AG09309 (cell line): ENCODE measurements around the gene DDTL.
A peak's percentile ranks its signal among the peaks of the same experiment; 100 is the strongest.
"Not testable (repeated sequence)": the region's sequence is repeated elsewhere in the genome, so short reads cannot be mapped to it uniquely, and the experiment has no call there.

Experiments used
- DNase-seq: peaks from one replicate; pipeline ENCODE4 v3.0.0-alpha.2; 2010; ENCODE audit warnings: low read depth
- H3K4me3 ChIP-seq: 2 replicates; pipeline ENCODE4 v1.5.1; 2011; ENCODE audit warnings: mild to moderate bottlenecking, low read depth, low read length, moderate library complexity; ENCODE audit not compliant: control insufficient read depth
- TF ChIP-seq, protein P1 (sequence below): IDR thresholded peaks from 2 replicates; pipeline ENCODE4 v1.5.1; 2011; ENCODE audit warnings: mild to moderate bottlenecking, low read depth, low read length, inconsistent platforms; ENCODE audit not compliant: insufficient read depth, control insufficient read depth; ENCODE audit errors: missing control alignments

DDTL gene

DNA sequence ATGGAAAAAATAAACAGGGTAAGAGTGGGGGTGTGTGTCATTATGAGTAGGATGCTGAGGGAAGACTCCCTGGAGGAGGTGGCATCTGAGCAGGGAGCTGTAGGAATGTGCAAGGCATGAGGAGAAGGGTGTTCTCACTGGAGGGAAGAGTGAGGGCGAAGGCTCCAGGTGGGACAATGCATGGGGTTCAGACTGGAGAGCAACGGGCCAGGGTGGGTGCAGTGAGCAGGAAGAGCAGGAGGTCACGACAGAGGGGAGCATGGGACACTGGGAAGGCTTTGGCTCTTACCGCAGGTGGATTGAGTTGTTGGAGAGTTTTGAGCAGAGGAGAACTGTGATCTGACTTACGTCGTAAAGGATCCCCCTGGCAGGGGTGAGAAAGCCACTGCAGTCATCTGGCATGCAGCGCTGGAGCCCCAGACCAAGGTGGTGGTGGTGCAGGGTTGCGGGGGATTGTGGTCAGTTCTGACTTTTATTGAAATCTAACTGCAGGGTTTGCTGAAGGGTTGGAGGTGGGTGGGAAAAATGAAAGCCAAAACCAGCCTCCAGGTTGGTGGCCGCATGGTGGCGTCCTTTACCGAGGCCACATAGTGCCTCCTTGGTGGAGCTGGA is 13.8 kb upstream of the DDTL start:
- DNase-seq, H3K4me3 ChIP-seq: not testable (repeated sequence)

DNA sequence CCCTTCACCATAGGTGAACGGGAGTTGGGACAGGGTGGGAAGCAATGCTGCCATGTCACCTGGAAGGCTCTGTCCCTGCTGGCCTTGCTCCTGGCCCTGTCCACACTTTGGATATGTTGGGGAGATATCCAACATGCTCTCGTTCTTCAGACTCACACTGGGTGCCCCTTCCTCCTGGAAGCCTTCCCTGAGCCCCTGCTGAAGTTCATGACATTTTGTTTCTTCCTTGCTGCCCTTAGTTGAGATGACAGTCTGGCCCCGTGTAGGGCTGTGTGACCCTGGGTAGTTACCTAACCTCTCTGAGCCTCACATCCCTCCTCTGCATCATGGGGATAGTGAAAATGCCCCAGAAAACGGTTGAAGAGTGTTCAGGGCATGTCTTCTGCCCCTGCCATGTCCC is 13.2 kb upstream of the DDTL start:
- not testable (repeated sequence) for DNase-seq, H3K4me3 ChIP-seq

DNA sequence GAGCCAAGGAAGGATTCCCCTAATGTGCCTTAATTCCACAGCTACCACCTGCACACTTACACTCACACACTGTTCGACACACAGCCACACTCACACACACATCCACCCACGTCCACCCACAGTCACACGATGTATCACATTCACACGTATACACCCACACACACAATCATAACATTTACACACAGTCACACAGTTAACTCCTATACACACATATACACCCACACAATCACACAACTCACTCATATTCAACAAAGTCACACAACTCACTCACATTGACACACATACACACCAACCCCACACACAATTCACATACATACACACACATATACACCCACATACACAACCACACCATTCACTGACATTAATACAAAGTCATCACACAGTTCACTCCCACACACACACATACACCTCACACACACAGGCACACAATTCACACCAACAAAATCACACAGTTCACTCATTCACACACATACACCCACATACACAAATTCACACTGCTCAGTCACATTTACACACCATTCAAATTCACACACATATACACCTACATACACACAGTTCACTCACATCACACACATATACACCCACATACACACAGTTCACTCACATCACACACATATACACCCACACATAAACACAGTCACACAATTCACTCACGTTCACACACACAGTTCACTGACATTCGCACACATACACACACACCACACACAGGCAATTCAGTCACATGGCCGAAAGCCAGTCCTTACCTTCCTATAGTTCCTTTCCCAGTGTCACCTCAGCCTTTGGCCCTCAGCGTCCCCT is 12.3 kb upstream of the DDTL start:
- H3K4me3 ChIP-seq, DNase-seq: not testable (repeated sequence)

DNA sequence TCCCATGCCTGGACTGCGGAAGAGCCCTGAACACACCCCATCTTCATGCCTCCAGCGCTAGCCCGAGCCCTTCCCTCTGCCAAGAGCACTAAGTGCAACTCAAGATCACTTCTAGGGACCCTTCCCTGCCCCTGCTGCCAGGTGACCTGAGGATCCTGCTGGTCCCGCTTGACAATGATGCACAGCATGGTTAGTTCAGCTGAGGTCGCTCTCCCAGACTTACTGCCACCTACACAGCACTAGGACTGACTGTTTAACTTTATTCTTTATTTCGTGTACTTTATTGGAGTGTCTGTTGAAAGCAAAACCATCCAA is 11.7 kb upstream of the DDTL start:
- not testable (repeated sequence) for DNase-seq, H3K4me3 ChIP-seq

- H3K4me3 ChIP-seq, result not testable (repeated sequence)
These were observed 10.8 kb upstream of the DDTL start for GRCh38 chr22:23955886-23956285.

DNA sequence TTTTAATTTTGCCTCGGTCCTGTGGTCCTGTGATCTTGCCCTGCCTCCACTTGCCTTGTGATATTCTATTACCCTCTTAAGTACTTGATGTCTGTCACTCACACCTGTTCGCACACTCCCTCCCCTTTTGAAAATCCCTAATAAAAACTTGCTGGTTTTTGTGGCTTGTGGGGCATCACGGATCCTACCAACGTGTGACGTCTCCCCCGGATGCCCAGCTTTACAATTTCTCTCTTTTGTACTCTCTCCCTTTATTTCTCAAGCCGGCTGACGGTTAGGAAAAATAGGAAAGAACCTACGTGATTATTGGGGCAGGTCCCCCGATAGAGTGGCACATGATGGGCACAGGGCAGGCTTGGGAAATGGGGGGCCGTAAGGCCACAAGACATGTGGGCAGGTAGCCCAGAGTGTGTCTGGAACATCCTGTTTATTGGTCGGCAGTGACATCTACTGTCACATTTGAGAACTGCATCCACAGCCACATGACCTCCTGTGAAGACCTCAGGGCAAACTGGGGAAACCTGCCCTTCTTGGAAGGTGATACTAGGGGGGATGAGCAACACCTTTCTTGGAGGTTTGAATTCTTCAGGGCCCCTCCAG is 10.3 kb upstream of the DDTL start:
- DNase-seq, result peak; percentile 3
- H3K4me3 ChIP-seq, result not testable (repeated sequence)
- TF ChIP-seq, protein P1, sequence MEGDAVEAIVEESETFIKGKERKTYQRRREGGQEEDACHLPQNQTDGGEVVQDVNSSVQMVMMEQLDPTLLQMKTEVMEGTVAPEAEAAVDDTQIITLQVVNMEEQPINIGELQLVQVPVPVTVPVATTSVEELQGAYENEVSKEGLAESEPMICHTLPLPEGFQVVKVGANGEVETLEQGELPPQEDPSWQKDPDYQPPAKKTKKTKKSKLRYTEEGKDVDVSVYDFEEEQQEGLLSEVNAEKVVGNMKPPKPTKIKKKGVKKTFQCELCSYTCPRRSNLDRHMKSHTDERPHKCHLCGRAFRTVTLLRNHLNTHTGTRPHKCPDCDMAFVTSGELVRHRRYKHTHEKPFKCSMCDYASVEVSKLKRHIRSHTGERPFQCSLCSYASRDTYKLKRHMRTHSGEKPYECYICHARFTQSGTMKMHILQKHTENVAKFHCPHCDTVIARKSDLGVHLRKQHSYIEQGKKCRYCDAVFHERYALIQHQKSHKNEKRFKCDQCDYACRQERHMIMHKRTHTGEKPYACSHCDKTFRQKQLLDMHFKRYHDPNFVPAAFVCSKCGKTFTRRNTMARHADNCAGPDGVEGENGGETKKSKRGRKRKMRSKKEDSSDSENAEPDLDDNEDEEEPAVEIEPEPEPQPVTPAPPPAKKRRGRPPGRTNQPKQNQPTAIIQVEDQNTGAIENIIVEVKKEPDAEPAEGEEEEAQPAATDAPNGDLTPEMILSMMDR, result peak; percentile 77

More at GRCh38 chr22:23955886-23956285, 10.8 kb upstream of the DDTL start:
- DNase-seq, result not testable (repeated sequence)

GRCh38 chr22:23961084-23961771 is 5.5 kb upstream of the DDTL start, which contains the start of gene GSTT2B:
GSTT2B (minus strand) TSS chr22:23961195; CDS start chr22:23961131, 64 bp downstream.
- peak within 1 kb of the TSS; percentile 24 for H3K4me3 ChIP-seq
- not testable (repeated sequence) for DNase-seq

DNA sequence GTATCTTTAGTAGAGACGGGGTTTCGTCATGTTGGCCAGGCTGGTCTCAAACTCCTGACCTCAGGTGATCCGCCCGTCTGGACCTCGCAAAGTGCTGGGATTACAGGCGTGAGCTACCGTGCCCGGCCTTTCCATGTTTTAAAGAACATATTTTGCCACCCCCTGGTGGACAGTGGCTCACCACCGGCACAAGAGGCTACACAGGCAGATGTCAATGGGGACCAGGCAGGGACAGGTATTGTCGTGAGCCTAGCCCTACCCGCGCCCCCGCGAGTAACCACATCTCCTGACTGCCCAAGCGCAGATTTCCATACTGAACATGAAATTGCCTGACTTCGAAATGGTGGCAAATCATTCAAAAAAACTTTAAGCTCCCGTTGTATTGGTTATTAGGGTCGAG is 594 bp upstream of the DDTL start:
- not testable (repeated sequence) for H3K4me3 ChIP-seq, DNase-seq

- DNase-seq, result no peak
- H3K4me3 ChIP-seq, result no peak overlapping the region
- TF ChIP-seq, protein P1, result no peak
These were observed 2.4 kb downstream of the DDTL start for GRCh38 chr22:23969071-23969470.

- DNase-seq, result no peak
- TF ChIP-seq, protein P1, result no peak
- H3K4me3 ChIP-seq, result no peak overlapping the region
These were observed 3.5 kb downstream of the DDTL start for GRCh38 chr22:23970201-23970641.
